Endothelial cell of umbilical vein (primary cell): ENCODE results near the gene RNH1. TPM values are rescaled to one million over a fixed set of nuclear protein-coding genes. Genes with fewer than 3 reads are reported as not detected.

Experiments used
- BruUV-seq: library from RNA; stranded (reverse); fragments of 400-500 nt; replicated peaks from 2 replicates; lab custom pipeline; 2021; lab: Mats Ljungman, UMichigan
- CTCF ChIA-PET: fragments of 300-600, 350-600 bp; sonication (Branson Sonifier 250); formaldehyde crosslinking; loops from one replicate; lab custom pipeline; 2021; ENCODE audit warnings: antibody characterized with exemption, inconsistent platforms; lab: Charles Lee
- POLR2A ChIA-PET: fragments of 300-600, 350-600 bp; sonication (Branson Sonifier 250); formaldehyde crosslinking; loops from one replicate; lab custom pipeline; 2021; ENCODE audit warnings: antibody characterized with exemption, inconsistent platforms; lab: Charles Lee
- DNase-seq: peaks from one replicate; pipeline ENCODE4 v3.0.0-alpha.2; 2011; ENCODE audit warnings: low read depth, low spot score
- FAIRE-seq: peaks from 2 replicates; lab custom pipeline; 2011; peaks lifted over from hg19 to GRCh38; lab: Jason Lieb, UNC
- H2AFZ ChIP-seq: 2 replicates; pipeline ENCODE4 v1.6.0; 2012; ENCODE audit warnings: low read depth, low read length, control low read depth, inconsistent platforms
- H3K27ac ChIP-seq: 2 replicates; pipeline ENCODE4 v1.5.1; 2011; ENCODE audit warnings: low read depth, mild to moderate bottlenecking, control low read depth, low read length, moderate library complexity; ENCODE audit not compliant: insufficient read depth
- H3K27me3 ChIP-seq, 2 experiments: 2 replicates each; pipeline versions ENCODE4 v1.6.0 to v1.6.1; 2011; ENCODE audit warnings: low read length in 2 of 2, mixed read lengths in 1 of 2; ENCODE audit not compliant: control insufficient read depth in 2 of 2, insufficient read depth in 2 of 2
- H3K36me3 ChIP-seq, 2 experiments: 2 replicates in 1 of 2; 3 replicates in 1 of 2; pipeline ENCODE4 v1.5.1; 2011; ENCODE audit warnings: low read length in 2 of 2, mild to moderate bottlenecking in 1 of 2, moderate library complexity in 1 of 2; ENCODE audit not compliant: control insufficient read depth in 2 of 2, insufficient read depth in 2 of 2; ENCODE audit errors: extremely low read depth in 1 of 2
- H3K4me1 ChIP-seq: 3 replicates; pipeline ENCODE4 v1.5.1; 2011; ENCODE audit warnings: mild to moderate bottlenecking, low read length; ENCODE audit not compliant: control insufficient read depth, insufficient read depth; ENCODE audit errors: extremely low read depth
- H3K4me2 ChIP-seq: 2 replicates; pipeline ENCODE4 v1.6.1; 2011; ENCODE audit warnings: low read length, control low read depth, mixed read lengths; ENCODE audit not compliant: insufficient read depth
- H3K4me3 ChIP-seq, 3 experiments: fragments of 200-600 bp in 1 of 3; sonication (generic), shearing (Covaris generic) in 1 of 3; replicated peaks in 1 of 3; 2 replicates each; pipeline ENCODE4 v1.5.1; 2011 to 2016; ENCODE audit warnings: control low read depth in 3 of 3, low read length in 3 of 3, mild to moderate bottlenecking in 2 of 3, inconsistent platforms in 1 of 3, low read depth in 1 of 3, moderate library complexity in 1 of 3; ENCODE audit not compliant: insufficient read depth in 1 of 3
- H3K79me2 ChIP-seq: 2 replicates; pipeline ENCODE4 v1.6.0; 2012; ENCODE audit warnings: low read length, inconsistent platforms; ENCODE audit not compliant: control insufficient read depth, insufficient read depth
- H3K9ac ChIP-seq: replicated peaks from 2 replicates; pipeline ENCODE3; 2011; ENCODE audit warnings: low read length, control low read depth; ENCODE audit not compliant: insufficient read depth; ENCODE audit errors: extremely low read depth
- H3K9me1 ChIP-seq: replicated peaks from 3 replicates; pipeline ENCODE4 v1.6.0; 2011; ENCODE audit warnings: mild to moderate bottlenecking, low read length; ENCODE audit not compliant: control insufficient read depth, insufficient read depth; ENCODE audit errors: extremely low read depth
- H3K9me3 ChIP-seq: replicated peaks from 2 replicates; pipeline ENCODE4 v1.5.1; 2012; ENCODE audit warnings: low read length, inconsistent platforms; ENCODE audit not compliant: control insufficient read depth, insufficient read depth
- H4K20me1 ChIP-seq: replicated peaks from 2 replicates; pipeline ENCODE3; 2011; ENCODE audit warnings: mild to moderate bottlenecking, low read length; ENCODE audit not compliant: control insufficient read depth, insufficient read depth; ENCODE audit errors: extremely low read depth
- CTCF ChIP-seq, 2 donors: IDR thresholded peaks; 1 replicate in 1 of 2; 2 replicates in 1 of 2; pipeline ENCODE4 v1.5.1; 2011; ENCODE audit warnings: low read length in 2 of 2, mild to moderate bottlenecking in 2 of 2, moderate library complexity in 2 of 2, control low read depth in 1 of 2, inconsistent platforms in 1 of 2, low read depth in 1 of 2; ENCODE audit not compliant: insufficient read depth in 1 of 2; ENCODE audit errors: extremely low read depth in 1 of 2
- EZH2 ChIP-seq: IDR thresholded peaks from 2 replicates; pipeline ENCODE4 v1.6.1; 2012; ENCODE audit warnings: borderline replicate concordance, low read depth, mild to moderate bottlenecking, moderate library complexity, low read length, inconsistent platforms; ENCODE audit not compliant: severe bottlenecking
- FOS ChIP-seq: IDR thresholded peaks from 2 replicates; pipeline ENCODE4 v1.6.1; 2011; ENCODE audit warnings: mild to moderate bottlenecking, low read length, moderate library complexity, borderline replicate concordance; ENCODE audit not compliant: insufficient read depth
- GATA2 ChIP-seq: IDR thresholded peaks from 2 replicates; pipeline ENCODE4 v1.7.0; 2011; ENCODE audit warnings: low read depth, mild to moderate bottlenecking, moderate library complexity, mixed read lengths, low read length; ENCODE audit not compliant: insufficient read length, insufficient read depth
- JUN ChIP-seq: IDR thresholded peaks from 2 replicates; pipeline ENCODE4 v1.6.1; 2011; ENCODE audit warnings: borderline replicate concordance, low read depth; ENCODE audit not compliant: insufficient read length, insufficient read depth
- MAX ChIP-seq: IDR thresholded peaks from 2 replicates; pipeline ENCODE4 v1.6.1; 2011; ENCODE audit not compliant: insufficient read depth, insufficient read length
- MYC ChIP-seq: IDR thresholded peaks from one replicate; pipeline ENCODE4 v1.6.1; 2011; ENCODE audit warnings: mild to moderate bottlenecking, low read depth, low read length
- POLR2A ChIP-seq: IDR thresholded peaks from 2 replicates; pipeline ENCODE4 v1.6.1; 2012; ENCODE audit warnings: low read depth, mild to moderate bottlenecking, control low read depth, low read length
- POLR2AphosphoS5 ChIP-seq: IDR thresholded peaks from 2 replicates; pipeline ENCODE4 v1.6.1; 2012; ENCODE audit warnings: low read depth, mild to moderate bottlenecking, control low read depth, low read length, moderate library complexity; ENCODE audit not compliant: insufficient read depth
- dilution Hi-C: fragments of 300-500 bp; cut with MboI; formaldehyde crosslinking; loops from one replicate; pipeline ENCODE4 v1.15.0; 2019; ENCODE audit warnings: low sequenced_read_pairs; ENCODE audit not compliant: extremely low pct_ligation_motif_present
- intact Hi-C: fragments of 100-400 bp; cut with micrococcal nuclease; formaldehyde crosslinking; loops from one replicate; pipeline ENCODE4 v1.10.0; 2022
- polyA plus RNA-seq, 4 experiments: library from polyadenylated mRNA; depleted of rRNA in 3 of 4; stranded (reverse) in 3 of 4; unstranded in 1 of 4; fragments of >200 nt; gene quantifications; 2 replicates each; pipeline versions ENCODE4 v1.2.1 to v1.2.3, GENCODE V29; 2011 to 2012; ENCODE audit warnings: missing spikeins in 1 of 4
- total RNA-seq: library from RNA; stranded (reverse); gene quantifications from 2 replicates; pipeline ENCODE4 v1.2.3, GENCODE V29; 2021

RNH1 gene
- total and polyA plus RNA-seq, 2 donors (not counting 3 experiments of a cell fraction or from before 2014, with no cell fraction given): 144 to 198 TPM

- BruUV-seq: no TSS peak
- H2AFZ ChIP-seq: no peak overlapping the region
- no peak overlapping the region for H3K4me3 ChIP-seq
- H3K9ac ChIP-seq: no peak overlapping the region
- H3K9me1 ChIP-seq: no peaks in the 10 kb centered on the region
- POLR2A ChIA-PET: no interaction called here
- H4K20me1 ChIP-seq: no peaks in the 10 kb centered on the region
- no peaks in the 10 kb centered on the region for H3K79me2 ChIP-seq
- DNase-seq (no peak), FAIRE-seq (no peak)
- H3K27ac ChIP-seq: no peak overlapping the region
- no peaks in the 10 kb centered on the region for H3K9me3 ChIP-seq
- H3K4me1 ChIP-seq: peaks cover 1% of the 10 kb centered on the region
- dilution Hi-C loops: no loop called here
- intact Hi-C loops: no loop called here
- H3K4me2 ChIP-seq: no peak overlapping the region
- H3K27me3 ChIP-seq: peaks cover 1% of the 10 kb centered on the region in 2 experiments
- no peaks in the 10 kb centered on the region for H3K36me3 ChIP-seq
- TF ChIP-seq MAX: no peak
- CTCF ChIA-PET: interaction anchor here (1.0 kb wide), 1 partner anchor 176 kb away, joined by 3 read pairs; no protein-coding TSS in a partner anchor
Measured at GRCh38 chr11:550021-550745, 43.1 kb upstream of the RNH1 start.

GRCh38 chr11:548700-549603 is 41.9 kb upstream of the RNH1 start:
- no peak for DNase-seq
- H4K20me1 ChIP-seq: no peaks in the 10 kb centered on the region
- no peak overlapping the region for H2AFZ ChIP-seq
- H3K9ac ChIP-seq: no peak overlapping the region
- no peaks in the 10 kb centered on the region for H3K9me1 ChIP-seq
- ChIA-PET POLR2A (no interaction called here), CTCF (interaction anchor here (1.2 kb wide), 1 partner anchor 16 kb away, joined by 3 read pairs; no protein-coding TSS in a partner anchor)
- no peak overlapping the region for H3K4me3 ChIP-seq
- H3K79me2 ChIP-seq: no peaks in the 10 kb centered on the region
- no peaks in the 10 kb centered on the region for H3K36me3 ChIP-seq
- H3K27ac ChIP-seq: no peak overlapping the region
- TF ChIP-seq GATA2: no peak
- no peak for TF ChIP-seq POLR2AphosphoS5
- TF ChIP-seq FOS: no peak
- no peak for TF ChIP-seq JUN
- TF ChIP-seq POLR2A: no peak
- no peak for TF ChIP-seq MAX
- TF ChIP-seq CTCF (IDR thresholded peaks at IDR 0.05; ENCODE audit: extremely low read depth in 1 of 2, insufficient read depth in 1 of 2, low read depth in 1 of 2, low read length in 2 of 2): no peak
- no peak for TF ChIP-seq EZH2
- TF ChIP-seq MYC: no peak
- BruUV-seq: no TSS peak
- dilution Hi-C loops (no loop called here), intact Hi-C loops (no loop called here)
- no peaks in the 10 kb centered on the region for H3K27me3 ChIP-seq
- no peak overlapping the region for H3K4me2 ChIP-seq
- no peaks in the 10 kb centered on the region for H3K9me3 ChIP-seq
- no peak for FAIRE-seq
- H3K4me1 ChIP-seq: no peaks in the 10 kb centered on the region
